ENCODE data around the gene RAPSN.
A peak's percentile ranks its signal among the peaks of the same experiment; 100 is the strongest.

DNA sequence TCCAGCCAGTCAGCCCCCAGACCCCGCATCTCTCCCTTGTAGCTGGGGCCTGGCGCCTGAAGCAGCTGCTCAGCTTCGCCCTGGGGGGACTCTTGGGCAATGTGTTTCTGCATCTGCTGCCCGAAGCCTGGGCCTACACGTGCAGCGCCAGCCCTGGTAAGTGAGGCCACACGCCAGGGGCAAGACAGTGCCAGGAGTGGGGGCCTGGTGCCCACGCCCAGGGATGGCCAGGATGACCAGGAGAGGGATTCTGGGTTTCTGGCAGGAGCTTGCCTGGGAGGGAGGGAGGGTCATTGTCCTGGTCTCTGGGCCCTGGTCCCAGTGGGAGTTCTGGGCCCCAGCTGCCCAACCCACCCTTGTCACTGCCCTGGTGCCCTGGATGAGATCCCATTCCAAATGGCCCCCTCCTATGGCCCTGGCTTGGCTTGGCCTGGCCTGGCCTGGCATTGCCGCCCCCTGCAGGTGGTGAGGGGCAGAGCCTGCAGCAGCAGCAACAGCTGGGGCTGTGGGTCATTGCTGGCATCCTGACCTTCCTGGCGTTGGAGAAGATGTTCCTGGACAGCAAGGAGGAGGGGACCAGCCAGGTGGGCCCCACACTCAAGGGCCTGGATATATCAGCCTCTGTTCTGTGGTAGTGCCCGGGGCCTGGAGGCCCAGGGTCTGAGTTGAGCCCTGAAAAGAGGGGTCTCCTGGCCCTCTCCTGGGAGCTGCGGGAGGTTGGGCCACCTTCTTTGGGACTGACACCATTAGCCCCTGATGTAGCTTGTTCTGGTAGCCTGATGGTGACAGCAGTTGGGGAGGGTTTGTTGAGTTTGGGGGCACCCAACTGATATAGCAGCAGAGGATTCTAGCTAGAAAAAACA is 36.8 kb downstream of the RAPSN start:
- TF ChIP-seq EZH2 (IDR thresholded peaks at IDR 0.05): no peak
- peak; percentile 83 for TF ChIP-seq CTCF (IDR thresholded peaks at IDR 0.05)
- TF ChIP-seq EZH2phosphoT487 (IDR thresholded peaks at IDR 0.05): no peak

Data from neural progenitor cell (in vitro differentiated cells).